ENCODE measurements around the gene MORN1.

The MORN1 gene

DNA sequence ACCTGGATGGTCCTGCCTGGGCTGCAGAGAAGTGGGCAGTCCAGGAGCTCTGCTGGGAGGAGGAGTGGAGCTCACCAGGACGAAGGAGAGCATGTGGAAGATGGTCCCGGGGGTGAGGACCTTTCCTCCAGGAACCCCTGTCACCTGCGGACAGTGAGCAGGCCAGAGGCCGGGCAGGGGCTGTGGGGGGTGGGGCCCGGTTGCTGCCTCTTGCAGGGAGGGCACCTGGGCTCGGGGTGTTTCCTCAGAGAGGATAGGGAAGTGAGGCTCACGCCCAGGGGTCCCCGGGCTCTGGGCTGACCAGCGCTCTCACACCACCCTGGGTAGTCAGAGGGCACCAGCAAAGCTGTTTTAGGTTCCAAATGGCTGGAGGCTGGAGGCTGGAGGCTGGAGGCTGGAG lies 43.7 kb upstream of the MORN1 start:
- TF ChIP-seq ESRRG (CRISPR knock-in tag; IDR thresholded peaks at IDR 0.05) (no peak), ZC3H10 (CRISPR knock-in tag; IDR thresholded peaks at IDR 0.05) (no peak), ZFP3 (CRISPR knock-in tag; IDR thresholded peaks at IDR 0.05) (no peak), ISL1 (CRISPR knock-in tag; IDR thresholded peaks at IDR 0.05) (no peak), PPARA (CRISPR knock-in tag; IDR thresholded peaks at IDR 0.05; ENCODE audit: borderline replicate concordance) (no peak), ZNF565 (CRISPR knock-in tag; conservative IDR thresholded peaks at IDR 0.05; ENCODE audit: low read depth) (no peak), GLIS3 (CRISPR knock-in tag; IDR thresholded peaks at IDR 0.05) (no peak)
- TF ChIP-seq, protein P1, sequence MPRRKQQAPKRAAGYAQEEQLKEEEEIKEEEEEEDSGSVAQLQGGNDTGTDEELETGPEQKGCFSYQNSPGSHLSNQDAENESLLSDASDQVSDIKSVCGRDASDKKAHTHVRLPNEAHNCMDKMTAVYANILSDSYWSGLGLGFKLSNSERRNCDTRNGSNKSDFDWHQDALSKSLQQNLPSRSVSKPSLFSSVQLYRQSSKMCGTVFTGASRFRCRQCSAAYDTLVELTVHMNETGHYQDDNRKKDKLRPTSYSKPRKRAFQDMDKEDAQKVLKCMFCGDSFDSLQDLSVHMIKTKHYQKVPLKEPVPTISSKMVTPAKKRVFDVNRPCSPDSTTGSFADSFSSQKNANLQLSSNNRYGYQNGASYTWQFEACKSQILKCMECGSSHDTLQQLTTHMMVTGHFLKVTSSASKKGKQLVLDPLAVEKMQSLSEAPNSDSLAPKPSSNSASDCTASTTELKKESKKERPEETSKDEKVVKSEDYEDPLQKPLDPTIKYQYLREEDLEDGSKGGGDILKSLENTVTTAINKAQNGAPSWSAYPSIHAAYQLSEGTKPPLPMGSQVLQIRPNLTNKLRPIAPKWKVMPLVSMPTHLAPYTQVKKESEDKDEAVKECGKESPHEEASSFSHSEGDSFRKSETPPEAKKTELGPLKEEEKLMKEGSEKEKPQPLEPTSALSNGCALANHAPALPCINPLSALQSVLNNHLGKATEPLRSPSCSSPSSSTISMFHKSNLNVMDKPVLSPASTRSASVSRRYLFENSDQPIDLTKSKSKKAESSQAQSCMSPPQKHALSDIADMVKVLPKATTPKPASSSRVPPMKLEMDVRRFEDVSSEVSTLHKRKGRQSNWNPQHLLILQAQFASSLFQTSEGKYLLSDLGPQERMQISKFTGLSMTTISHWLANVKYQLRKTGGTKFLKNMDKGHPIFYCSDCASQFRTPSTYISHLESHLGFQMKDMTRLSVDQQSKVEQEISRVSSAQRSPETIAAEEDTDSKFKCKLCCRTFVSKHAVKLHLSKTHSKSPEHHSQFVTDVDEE (CRISPR knock-in tag; IDR thresholded peaks at IDR 0.05): no peak
- TF ChIP-seq, protein P2, sequence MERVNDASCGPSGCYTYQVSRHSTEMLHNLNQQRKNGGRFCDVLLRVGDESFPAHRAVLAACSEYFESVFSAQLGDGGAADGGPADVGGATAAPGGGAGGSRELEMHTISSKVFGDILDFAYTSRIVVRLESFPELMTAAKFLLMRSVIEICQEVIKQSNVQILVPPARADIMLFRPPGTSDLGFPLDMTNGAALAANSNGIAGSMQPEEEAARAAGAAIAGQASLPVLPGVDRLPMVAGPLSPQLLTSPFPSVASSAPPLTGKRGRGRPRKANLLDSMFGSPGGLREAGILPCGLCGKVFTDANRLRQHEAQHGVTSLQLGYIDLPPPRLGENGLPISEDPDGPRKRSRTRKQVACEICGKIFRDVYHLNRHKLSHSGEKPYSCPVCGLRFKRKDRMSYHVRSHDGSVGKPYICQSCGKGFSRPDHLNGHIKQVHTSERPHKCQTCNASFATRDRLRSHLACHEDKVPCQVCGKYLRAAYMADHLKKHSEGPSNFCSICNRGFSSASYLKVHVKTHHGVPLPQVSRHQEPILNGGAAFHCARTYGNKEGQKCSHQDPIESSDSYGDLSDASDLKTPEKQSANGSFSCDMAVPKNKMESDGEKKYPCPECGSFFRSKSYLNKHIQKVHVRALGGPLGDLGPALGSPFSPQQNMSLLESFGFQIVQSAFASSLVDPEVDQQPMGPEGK (CRISPR knock-in tag; IDR thresholded peaks at IDR 0.05; ENCODE audit: borderline replicate concordance): no peak
- TF ChIP-seq, protein P3, sequence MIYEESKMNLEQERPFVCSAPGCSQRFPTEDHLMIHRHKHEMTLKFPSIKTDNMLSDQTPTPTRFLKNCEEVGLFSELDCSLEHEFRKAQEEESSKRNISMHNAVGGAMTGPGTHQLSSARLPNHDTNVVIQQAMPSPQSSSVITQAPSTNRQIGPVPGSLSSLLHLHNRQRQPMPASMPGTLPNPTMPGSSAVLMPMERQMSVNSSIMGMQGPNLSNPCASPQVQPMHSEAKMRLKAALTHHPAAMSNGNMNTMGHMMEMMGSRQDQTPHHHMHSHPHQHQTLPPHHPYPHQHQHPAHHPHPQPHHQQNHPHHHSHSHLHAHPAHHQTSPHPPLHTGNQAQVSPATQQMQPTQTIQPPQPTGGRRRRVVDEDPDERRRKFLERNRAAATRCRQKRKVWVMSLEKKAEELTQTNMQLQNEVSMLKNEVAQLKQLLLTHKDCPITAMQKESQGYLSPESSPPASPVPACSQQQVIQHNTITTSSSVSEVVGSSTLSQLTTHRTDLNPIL (CRISPR knock-in tag; IDR thresholded peaks at IDR 0.05; ENCODE audit: low read depth): no peak
- no peak for ATAC-seq

DNA sequence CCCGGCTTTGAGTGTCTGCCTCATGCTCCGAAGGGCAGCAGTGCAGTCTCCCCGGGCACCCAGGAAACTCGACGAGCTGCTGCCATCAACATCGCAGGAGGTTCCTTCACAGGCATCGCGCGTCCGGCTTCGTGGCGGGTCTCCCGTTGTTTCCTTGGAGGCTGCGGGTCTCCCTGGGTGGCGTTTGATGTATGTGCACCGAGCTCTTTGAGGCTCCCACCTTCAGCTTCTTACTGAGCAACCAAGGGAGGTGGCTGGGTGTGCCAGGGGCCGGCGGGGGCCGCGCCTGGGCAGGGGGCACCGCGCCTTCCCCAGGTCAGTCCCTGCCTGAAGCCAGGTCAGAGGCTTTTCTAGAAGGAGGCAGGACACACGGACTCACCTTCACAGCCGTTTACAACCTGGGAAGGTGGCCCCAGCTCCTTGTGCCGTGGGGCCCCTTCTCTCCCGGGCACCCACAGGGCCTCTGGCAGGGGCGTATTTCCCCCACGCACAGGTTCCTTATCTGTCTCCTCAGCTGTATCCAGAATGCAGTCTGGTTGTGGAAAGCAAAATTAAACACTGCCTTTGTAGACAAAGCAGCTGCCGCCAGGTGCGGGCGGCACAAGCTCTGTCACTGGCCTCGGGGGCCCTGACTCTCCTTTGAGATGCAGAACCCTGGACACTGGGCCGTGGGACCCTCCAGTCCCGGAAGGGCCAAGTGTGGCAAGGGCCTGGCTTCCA lies 42.7 kb upstream of the MORN1 start:
- TF ChIP-seq RARB (CRISPR knock-in tag; IDR thresholded peaks at IDR 0.05) (no peak), CSDC2 (CRISPR knock-in tag; IDR thresholded peaks at IDR 0.05) (no peak), ZNF70 (CRISPR knock-in tag; IDR thresholded peaks at IDR 0.05) (no peak), TCF4 (CRISPR knock-in tag; IDR thresholded peaks at IDR 0.05; ENCODE audit: borderline replicate concordance) (no peak), BACH2 (CRISPR knock-in tag; IDR thresholded peaks at IDR 0.05; ENCODE audit: borderline replicate concordance) (no peak), ESRRG (CRISPR knock-in tag; IDR thresholded peaks at IDR 0.05) (no peak), ZNF565 (CRISPR knock-in tag; conservative IDR thresholded peaks at IDR 0.05; ENCODE audit: low read depth) (no peak)
- TF ChIP-seq, protein P4, sequence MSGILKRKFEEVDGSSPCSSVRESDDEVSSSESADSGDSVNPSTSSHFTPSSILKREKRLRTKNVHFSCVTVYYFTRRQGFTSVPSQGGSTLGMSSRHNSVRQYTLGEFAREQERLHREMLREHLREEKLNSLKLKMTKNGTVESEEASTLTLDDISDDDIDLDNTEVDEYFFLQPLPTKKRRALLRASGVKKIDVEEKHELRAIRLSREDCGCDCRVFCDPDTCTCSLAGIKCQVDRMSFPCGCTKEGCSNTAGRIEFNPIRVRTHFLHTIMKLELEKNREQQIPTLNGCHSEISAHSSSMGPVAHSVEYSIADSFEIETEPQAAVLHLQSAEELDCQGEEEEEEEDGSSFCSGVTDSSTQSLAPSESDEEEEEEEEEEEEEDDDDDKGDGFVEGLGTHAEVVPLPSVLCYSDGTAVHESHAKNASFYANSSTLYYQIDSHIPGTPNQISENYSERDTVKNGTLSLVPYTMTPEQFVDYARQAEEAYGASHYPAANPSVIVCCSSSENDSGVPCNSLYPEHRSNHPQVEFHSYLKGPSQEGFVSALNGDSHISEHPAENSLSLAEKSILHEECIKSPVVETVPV (CRISPR knock-in tag; IDR thresholded peaks at IDR 0.05): no peak
- no peak for ATAC-seq

DNA sequence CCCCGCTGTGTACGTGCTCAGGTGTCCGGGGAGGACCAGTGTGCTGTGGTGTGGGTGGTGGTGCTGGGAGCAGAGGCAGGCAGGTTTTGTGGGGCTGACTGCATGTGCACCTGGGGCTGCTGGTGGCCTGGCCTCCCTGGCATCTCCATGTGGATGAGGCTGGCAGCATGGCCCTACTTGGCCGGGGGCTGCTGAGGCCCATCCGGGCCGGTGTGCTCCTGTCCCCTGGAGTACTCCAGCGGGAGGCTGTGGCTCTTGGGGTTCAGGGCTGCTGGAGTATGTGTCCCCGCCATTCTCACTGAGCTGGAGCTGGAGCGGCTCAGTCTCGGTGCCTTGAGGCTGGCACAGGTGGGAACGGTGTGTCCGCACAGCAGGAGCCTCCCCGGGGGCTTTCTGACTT lies 41.8 kb upstream of the MORN1 start:
- no peak for TF ChIP-seq ZFP3 (CRISPR knock-in tag; IDR thresholded peaks at IDR 0.05)
- no peak for TF ChIP-seq ZC3H10 (CRISPR knock-in tag; IDR thresholded peaks at IDR 0.05)
- TF ChIP-seq SNAI2 (CRISPR knock-in tag; IDR thresholded peaks at IDR 0.05): no peak
- TF ChIP-seq ZFP30 (CRISPR knock-in tag; IDR thresholded peaks at IDR 0.05): no peak
- TF ChIP-seq TCF4 (CRISPR knock-in tag; IDR thresholded peaks at IDR 0.05; ENCODE audit: borderline replicate concordance): no peak
- TF ChIP-seq, protein P4 (CRISPR knock-in tag; IDR thresholded peaks at IDR 0.05): no peak
- no peak for TF ChIP-seq ZNF565 (CRISPR knock-in tag; conservative IDR thresholded peaks at IDR 0.05; ENCODE audit: low read depth)
- TF ChIP-seq OSR1 (CRISPR knock-in tag; IDR thresholded peaks at IDR 0.05): no peak
- TF ChIP-seq RARB (CRISPR knock-in tag; IDR thresholded peaks at IDR 0.05): no peak
- TF ChIP-seq GLIS3 (CRISPR knock-in tag; IDR thresholded peaks at IDR 0.05): no peak
- ATAC-seq: no peak
